Fibroblast of lung (primary cell): ENCODE data around the gene XPC.

Experiments used
- CTCF ChIP-seq, 2 donors: IDR thresholded peaks in 1 of 2; conservative IDR thresholded peaks in 1 of 2; 1 replicate in 1 of 2; 2 replicates in 1 of 2; pipeline ENCODE4 v1.5.1; 2011 to 2012; ENCODE audit warnings: low read length in 2 of 2, control low read depth in 1 of 2, inconsistent platforms in 1 of 2, low read depth in 1 of 2, mild to moderate bottlenecking in 1 of 2
- EZH2 ChIP-seq: IDR thresholded peaks from 2 replicates; pipeline ENCODE4 v1.5.1; 2012; ENCODE audit warnings: low read length, control low read depth, mild to moderate bottlenecking; ENCODE audit errors: missing control alignments

- no peak for TF ChIP-seq CTCF (conservative IDR thresholded peaks at IDR 0.05 in 1 of 2, IDR thresholded peaks at IDR 0.05 in 1 of 2; ENCODE audit: low read depth in 1 of 2, low read length in 2 of 2)
- no peak for TF ChIP-seq EZH2
Measured at GRCh38 chr3:14150078-14150477, 28.3 kb downstream of the XPC start.
